GM12891 (cell line): ENCODE measurements around the gene PKNOX2.

Experiments
- PAX5 ChIP-seq: IDR thresholded peaks from 2 replicates; pipeline ENCODE4 v1.6.1; 2011; ENCODE audit warnings: low read length, moderate library complexity, mild to moderate bottlenecking; ENCODE audit not compliant: insufficient read depth, severe bottlenecking
- POLR2A ChIP-seq: IDR thresholded peaks from 2 replicates; pipeline ENCODE4 v1.6.1; 2011; ENCODE audit warnings: low read depth, low read length, control low read depth
- POLR2AphosphoS5 ChIP-seq: IDR thresholded peaks from 2 replicates; pipeline ENCODE4 v1.6.1; 2011; ENCODE audit warnings: low read depth, low read length, control low read depth
- POU2F2 ChIP-seq: IDR thresholded peaks from 2 replicates; pipeline ENCODE4 v1.6.1; 2011; ENCODE audit warnings: low read depth, mild to moderate bottlenecking, control low read depth, low read length, moderate library complexity
- SPI1 ChIP-seq: IDR thresholded peaks from 2 replicates; pipeline ENCODE4 v1.6.1; 2011; ENCODE audit warnings: low read depth, low read length, control low read depth
- TAF1 ChIP-seq: IDR thresholded peaks from 2 replicates; pipeline ENCODE4 v1.6.1; 2011; ENCODE audit warnings: low read depth, low read length, control low read depth

DNA sequence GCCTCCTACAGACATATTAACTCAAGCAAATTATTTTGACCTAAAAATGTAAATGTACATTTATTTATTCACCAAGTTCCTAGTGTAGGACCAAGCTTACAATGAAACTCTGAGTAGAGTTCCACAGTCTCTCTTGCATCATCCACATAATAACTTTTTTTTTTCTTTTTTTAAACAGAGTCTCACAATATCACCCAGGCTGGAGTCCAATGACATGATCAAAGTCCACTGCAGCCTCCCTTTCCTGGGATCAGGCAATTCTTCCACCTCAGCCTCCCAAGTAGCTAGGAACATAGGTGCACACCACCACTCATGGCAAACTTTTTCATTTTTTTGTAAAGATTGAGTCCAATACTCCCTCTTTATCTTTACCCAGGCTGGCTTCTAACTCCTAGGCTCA lies 303.5 kb downstream of the PKNOX2 start:
- TF ChIP-seq POLR2A, result no peak
- no peak for TF ChIP-seq POLR2AphosphoS5
- TF ChIP-seq SPI1, result no peak
- TF ChIP-seq PAX5, result no peak
- no peak for TF ChIP-seq TAF1
- TF ChIP-seq POU2F2, result no peak
